Lower leg skin (tissue), 3 donors: ENCODE measurements around the gene SH3TC2.

Experiments used
- CTCF ChIP-seq, 3 donors: fragments of 450-650 bp; IDR thresholded peaks; one replicate each; pipeline ENCODE4 v1.5.1; 2016; ENCODE audit warnings: antibody characterized with exemption in 3 of 3, mild to moderate bottlenecking in 3 of 3, moderate library complexity in 2 of 3
- POLR2A ChIP-seq, 2 donors: fragments of 450-650 bp; IDR thresholded peaks; one replicate each; pipeline ENCODE4 v1.6.1; 2016 to 2017; ENCODE audit warnings: antibody characterized with exemption in 2 of 2, mild to moderate bottlenecking in 1 of 2, moderate library complexity in 1 of 2

GRCh38 chr5:149024943-149025342, 37.9 kb downstream of the SH3TC2 start:
- no peak for TF ChIP-seq CTCF (IDR thresholded peaks at IDR 0.05)
- no peak for TF ChIP-seq POLR2A (IDR thresholded peaks at IDR 0.05)
